Esophagus muscularis mucosa (tissue), 4 donors: ENCODE results near the gene NOTCH4. TPM values are rescaled to one million over a fixed set of nuclear protein-coding genes. Genes with fewer than 3 reads are reported as not detected.

ENCODE experiments used
- DNase-seq: peaks from one replicate; pipeline ENCODE4 v3.0.0-alpha.2; 2017; ENCODE audit errors: extremely low spot score
- H3K27ac ChIP-seq, 4 donors: fragments of 200-600 bp; sonication (generic); replicated peaks in 1 of 4; 1 replicate in 3 of 4; 2 replicates in 1 of 4; pipeline ENCODE4 v1.5.1; 2016 to 2019; ENCODE audit warnings: mild to moderate bottlenecking in 1 of 4
- H3K27me3 ChIP-seq, 4 donors: fragments of 200-600 bp; sonication (generic); one replicate each; pipeline versions ENCODE4 v1.5.1 to v1.6.0; 2016 to 2019
- H3K36me3 ChIP-seq, 4 donors: fragments of 200-600 bp; sonication (generic); one replicate each; pipeline ENCODE4 v1.5.1; 2016 to 2019
- H3K4me1 ChIP-seq, 4 donors: fragments of 200-600 bp; sonication (generic); one replicate each; pipeline ENCODE4 v1.5.1; 2016 to 2019
- H3K4me3 ChIP-seq, 4 donors: fragments of 200-600 bp; sonication (generic); 1 replicate in 2 of 4; 2 replicates in 2 of 4; pipeline ENCODE4 v1.5.1; 2016 to 2019; ENCODE audit warnings: mild to moderate bottlenecking in 4 of 4, moderate library complexity in 1 of 4
- H3K9me3 ChIP-seq, 4 donors: fragments of 200-600 bp; sonication (generic); 1 replicate in 3 of 4; 2 replicates in 1 of 4; pipeline ENCODE4 v1.5.1; 2016 to 2019
- CTCF ChIP-seq, 3 experiments: fragments of 200-600 bp in 2 of 3; fragments of 450-650 bp in 1 of 3; sonication (generic) in 2 of 3; IDR thresholded peaks; one replicate each; pipeline ENCODE4 v1.5.1; 2017 to 2019; ENCODE audit warnings: antibody characterized with exemption in 3 of 3, mild to moderate bottlenecking in 2 of 3, moderate library complexity in 1 of 3
- EP300 ChIP-seq: sonication (generic); formaldehyde crosslinking; IDR thresholded peaks from one replicate; pipeline ENCODE4 v1.6.1; 2017; ENCODE audit warnings: antibody characterized with exemption
- POLR2A ChIP-seq: fragments of 450-650 bp; IDR thresholded peaks from one replicate; pipeline ENCODE4 v1.6.1; 2017; ENCODE audit warnings: antibody characterized with exemption, moderate library complexity, mild to moderate bottlenecking, low read depth
- POLR2AphosphoS5 ChIP-seq, 2 donors: sonication (generic); formaldehyde crosslinking; IDR thresholded peaks; one replicate each; pipeline ENCODE4 v1.6.1; 2017; ENCODE audit warnings: antibody characterized with exemption in 2 of 2
- WGBS: methylation state at CpG from one replicate; pipeline ENCODE4 v1.1.5; 2018; 5-methylcytosine and 5-hydroxymethylcytosine counted together
- intact Hi-C: fragments of 100-400 bp; cut with DNase I; formaldehyde crosslinking; loops from one replicate; pipeline ENCODE4 v1.15.1; 2023
- total RNA-seq, 4 donors: library from RNA; depleted of rRNA; stranded (reverse); fragments of >200 nt; gene quantifications; one replicate each; pipeline versions ENCODE4 v1.1.0 to v1.2.1, GENCODE V29; 2016

Gene NOTCH4
- total RNA-seq, 4 donors from 2014 or later, result 16.6 to 30.6 (median 19.8) TPM

- no peak for DNase-seq
- H3K36me3 ChIP-seq, result peaks cover 0 to 50% (median 2%) of the 10 kb centered on the region in 4 donors
- 79% methylated on average over 2 of the region's 3 CpGs for WGBS
- TF ChIP-seq POLR2A, result no peak
- no peak for TF ChIP-seq CTCF (IDR thresholded peaks at IDR 0.05)
- no peak for TF ChIP-seq EP300
- TF ChIP-seq POLR2AphosphoS5 (IDR thresholded peaks at IDR 0.05), result no peak
- intact Hi-C loops, result loop anchor here (5.0 kb wide), 2 partner anchors 44 to 779 kb away; no protein-coding TSS in a partner anchor
- H3K4me1 ChIP-seq, result peaks cover 21 to 28% (median 23%) of the 10 kb centered on the region in 4 donors
- no peaks in the 10 kb centered on the region for H3K9me3 ChIP-seq
- peaks cover 0 to 20% (median 0%) of the 10 kb centered on the region in 4 donors for H3K27me3 ChIP-seq
- no peak overlapping the region for H3K4me3 ChIP-seq
- no peak overlapping the region for H3K27ac ChIP-seq
Observed at GRCh38 chr6:32198345-32198696, 25.5 kb downstream of the NOTCH4 start.

GRCh38 chr6:32196682-32197616 is 26.9 kb downstream of the NOTCH4 start:
- 25% methylated on average over 25 of the region's 28 CpGs for WGBS
- Histone ChIP-seq H3K27me3 (peaks cover 0 to 15% (median 0%) of the 10 kb centered on the region in 4 donors), H3K9me3 (no peaks in the 10 kb centered on the region), H3K27ac (peak overlapping the region; percentile 94 to 100 (median 96)), H3K4me1 (peaks cover 32 to 42% (median 35%) of the 10 kb centered on the region in 4 donors), H3K36me3 (peaks cover 0 to 36% (median 0%) of the 10 kb centered on the region in 4 donors), H3K4me3 (peak overlapping the region; percentile 65 to 95 (median 78))
- no peak for DNase-seq
- no peak for TF ChIP-seq CTCF (IDR thresholded peaks at IDR 0.05)
- no peak for TF ChIP-seq POLR2A
- TF ChIP-seq POLR2AphosphoS5 (IDR thresholded peaks at IDR 0.05), result no peak
- TF ChIP-seq EP300, result no peak
- intact Hi-C loops, result loop anchor here (5.0 kb wide), 2 partner anchors 45 to 780 kb away; no protein-coding TSS in a partner anchor

- DNase-seq, result peak; percentile 97
- WGBS, result 0% methylated on average over 16 of the region's 58 CpGs
- intact Hi-C loops, result loop anchor here (5.0 kb wide), 2 partner anchors 46 to 781 kb away; no protein-coding TSS in a partner anchor
Observed at GRCh38 chr6:32195902-32196681, 27.8 kb downstream of the NOTCH4 start.

More at GRCh38 chr6:32195902-32196681, 27.8 kb downstream of the NOTCH4 start:
- no peaks in the 10 kb centered on the region for H3K9me3 ChIP-seq
- H3K27me3 ChIP-seq, result peaks cover 0 to 6% (median 0%) of the 10 kb centered on the region in 4 donors
- H3K4me3 ChIP-seq, result peak overlapping the region; percentile 65 to 95 (median 78)
- peaks cover 39 to 49% (median 43%) of the 10 kb centered on the region in 4 donors for H3K4me1 ChIP-seq
- H3K27ac ChIP-seq, result peak overlapping the region; percentile 94 to 100 (median 96)
- peaks cover 0 to 27% (median 0%) of the 10 kb centered on the region in 4 donors for H3K36me3 ChIP-seq
- TF ChIP-seq POLR2AphosphoS5 (IDR thresholded peaks at IDR 0.05) (peak; percentile 94 to 100), EP300 (peak; percentile 77), POLR2A (peak; percentile 98), CTCF (IDR thresholded peaks at IDR 0.05) (no peak)
